ENCODE results near the gene FURIN. TPM values are rescaled to one million over a fixed set of nuclear protein-coding genes. Genes with fewer than 3 reads are reported as not detected.
A peak's percentile ranks its signal among the peaks of the same experiment; 100 is the strongest.

FURIN gene
- total and polyA plus RNA-seq, 2 experiments from 2014 or later = 67.9 to 98.9 TPM

DNA sequence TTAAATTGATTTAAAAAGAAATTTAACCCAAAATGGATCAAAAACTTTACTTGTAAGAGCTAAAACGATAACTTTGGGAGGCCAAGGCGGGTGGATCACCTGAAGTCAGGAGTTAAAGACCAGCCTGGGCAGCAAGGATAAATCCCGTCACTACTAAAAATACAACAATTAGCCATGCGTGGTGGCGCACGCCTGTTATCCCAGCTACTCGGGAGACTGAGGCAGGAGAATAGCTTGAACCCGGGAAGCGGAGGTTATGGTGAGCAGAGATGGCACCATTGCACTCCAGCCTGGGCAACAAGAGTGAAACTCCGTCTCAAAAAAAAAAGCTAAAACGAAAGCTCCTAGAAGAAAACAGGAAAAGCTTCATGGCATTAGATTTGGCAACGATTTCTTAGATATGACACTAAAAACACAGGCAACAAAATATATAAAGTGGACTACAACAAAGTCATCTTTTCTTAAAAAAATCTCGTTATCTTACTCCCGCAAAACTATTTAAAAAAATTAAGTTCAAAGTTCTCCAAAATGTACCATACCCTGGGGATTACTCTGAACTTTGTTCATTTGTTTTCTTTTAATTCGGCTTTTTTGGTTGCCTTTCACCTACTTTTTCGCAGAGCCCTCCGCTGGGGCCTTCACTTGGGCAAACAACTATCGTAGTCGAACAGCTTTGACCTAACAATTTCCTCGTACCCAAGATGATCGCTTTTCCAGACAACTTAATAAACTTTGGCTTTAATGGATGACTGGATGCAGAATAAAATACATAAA is 61.0 kb downstream of the FURIN start:
- Histone ChIP-seq H3K4me1 (ENCODE audit: insufficient read depth) (peaks cover 1% of the 10 kb centered on the region), H3K36me3 (replicated peaks; ENCODE audit: insufficient read depth, low read depth) (no peaks in the 10 kb centered on the region), H3K79me2 (no peaks in the 10 kb centered on the region), H3K9me2 (replicated peaks; ENCODE audit: insufficient read depth) (no peaks in the 10 kb centered on the region), H3K4me2 (no peak overlapping the region), H3K9me3 (ENCODE audit: low read depth) (no peaks in the 10 kb centered on the region), H3K27me3 (no peaks in the 10 kb centered on the region), H4K20me1 (ENCODE audit: insufficient read depth, poor library complexity, severe bottlenecking) (no peaks in the 10 kb centered on the region), H2AFZ (no peak overlapping the region), H3K4me3 (no peak overlapping the region), H3K27ac (no peak overlapping the region)
- WGBS (ENCODE audit: low lambda C conversion rate, missing lambda C conversion rate) = 95% methylated on average over 21 of the region's 21 CpGs
- TF ChIP-seq EZH2 (IDR thresholded peaks at IDR 0.05; ENCODE audit: borderline replicate concordance) (no peak), EZH2phosphoT487 (IDR thresholded peaks at IDR 0.05; ENCODE audit: low read depth, severe bottlenecking, unreplicated experiment) (no peak)
- TF ChIP-seq, protein P1, sequence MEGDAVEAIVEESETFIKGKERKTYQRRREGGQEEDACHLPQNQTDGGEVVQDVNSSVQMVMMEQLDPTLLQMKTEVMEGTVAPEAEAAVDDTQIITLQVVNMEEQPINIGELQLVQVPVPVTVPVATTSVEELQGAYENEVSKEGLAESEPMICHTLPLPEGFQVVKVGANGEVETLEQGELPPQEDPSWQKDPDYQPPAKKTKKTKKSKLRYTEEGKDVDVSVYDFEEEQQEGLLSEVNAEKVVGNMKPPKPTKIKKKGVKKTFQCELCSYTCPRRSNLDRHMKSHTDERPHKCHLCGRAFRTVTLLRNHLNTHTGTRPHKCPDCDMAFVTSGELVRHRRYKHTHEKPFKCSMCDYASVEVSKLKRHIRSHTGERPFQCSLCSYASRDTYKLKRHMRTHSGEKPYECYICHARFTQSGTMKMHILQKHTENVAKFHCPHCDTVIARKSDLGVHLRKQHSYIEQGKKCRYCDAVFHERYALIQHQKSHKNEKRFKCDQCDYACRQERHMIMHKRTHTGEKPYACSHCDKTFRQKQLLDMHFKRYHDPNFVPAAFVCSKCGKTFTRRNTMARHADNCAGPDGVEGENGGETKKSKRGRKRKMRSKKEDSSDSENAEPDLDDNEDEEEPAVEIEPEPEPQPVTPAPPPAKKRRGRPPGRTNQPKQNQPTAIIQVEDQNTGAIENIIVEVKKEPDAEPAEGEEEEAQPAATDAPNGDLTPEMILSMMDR (IDR thresholded peaks at IDR 0.05; ENCODE audit: poor library complexity) = no peak
- DNase-seq (ENCODE audit: low spot score) = no peak

DNA sequence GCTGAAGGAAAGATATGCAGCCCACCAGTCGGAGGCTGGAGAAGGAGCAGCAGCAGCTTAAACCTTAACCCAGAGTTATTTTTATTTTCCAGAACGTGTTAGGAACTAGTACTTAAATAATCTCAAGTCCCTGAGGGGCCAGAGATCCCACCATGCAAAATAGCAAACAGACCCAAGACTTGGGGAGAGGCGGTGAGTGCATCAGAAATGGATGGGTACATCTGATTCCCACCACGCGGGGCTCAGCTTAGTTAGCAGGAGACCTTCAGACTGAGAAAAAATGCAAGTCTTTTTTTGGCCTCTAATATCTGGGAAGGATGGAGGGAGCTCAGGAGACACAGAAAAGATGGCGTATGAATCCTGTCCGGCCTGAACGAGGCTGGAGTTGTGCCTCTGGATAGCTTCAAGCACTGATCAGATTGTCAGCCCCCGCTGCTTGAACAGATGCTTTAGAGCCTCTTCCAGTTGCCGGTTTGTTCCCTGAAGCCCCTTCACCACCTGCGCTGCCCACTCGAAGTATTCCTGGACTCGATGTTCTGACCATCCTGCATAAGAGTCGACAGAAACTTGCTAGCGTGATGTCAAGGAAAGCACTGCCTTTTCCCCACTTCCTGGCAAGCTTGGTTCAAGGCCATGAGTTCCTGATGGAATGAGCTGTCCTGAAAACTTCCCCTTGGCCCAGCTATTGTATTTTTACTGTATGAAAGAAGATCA is 62.6 kb downstream of the FURIN start:
- Histone ChIP-seq H3K79me2 (peaks cover 8% of the 10 kb centered on the region), H3K9me3 (ENCODE audit: low read depth) (no peaks in the 10 kb centered on the region), H3K27me3 (no peaks in the 10 kb centered on the region), H3K4me1 (ENCODE audit: insufficient read depth) (peaks cover 5% of the 10 kb centered on the region), H3K9me2 (replicated peaks; ENCODE audit: insufficient read depth) (no peaks in the 10 kb centered on the region), H3K36me3 (replicated peaks; ENCODE audit: insufficient read depth, low read depth) (no peaks in the 10 kb centered on the region), H4K20me1 (ENCODE audit: insufficient read depth, poor library complexity, severe bottlenecking) (no peaks in the 10 kb centered on the region), H3K4me3 (no peak overlapping the region), H3K4me2 (peak overlapping the region; percentile 90), H2AFZ (no peak overlapping the region), H3K27ac (no peak overlapping the region)
- DNase-seq (ENCODE audit: low spot score) = no peak
- WGBS (ENCODE audit: low lambda C conversion rate, missing lambda C conversion rate) = 93% methylated on average over 15 of the region's 15 CpGs
- TF ChIP-seq EZH2 (IDR thresholded peaks at IDR 0.05; ENCODE audit: borderline replicate concordance) (no peak), EZH2phosphoT487 (IDR thresholded peaks at IDR 0.05; ENCODE audit: low read depth, severe bottlenecking, unreplicated experiment) (no peak)
- TF ChIP-seq, protein P1 (IDR thresholded peaks at IDR 0.05; ENCODE audit: poor library complexity) = no peak

DNA sequence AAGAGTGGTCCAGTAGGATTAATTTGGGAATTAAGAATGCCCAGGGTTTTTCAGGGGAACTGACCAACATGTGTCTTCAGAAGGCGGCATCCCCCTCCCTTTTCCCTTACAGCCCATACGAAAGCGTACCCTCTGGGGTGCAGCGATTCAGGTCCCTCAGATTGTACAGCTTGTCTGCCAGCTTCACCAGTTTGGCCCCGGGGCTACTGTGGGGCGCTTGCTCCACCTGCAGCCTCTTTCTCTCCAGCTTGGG is 63.1 kb downstream of the FURIN start:
- Histone ChIP-seq H3K4me1 (ENCODE audit: insufficient read depth) (peaks cover 10% of the 10 kb centered on the region), H3K9me2 (replicated peaks; ENCODE audit: insufficient read depth) (no peaks in the 10 kb centered on the region), H2AFZ (no peak overlapping the region), H3K27ac (no peak overlapping the region), H3K79me2 (peaks cover 13% of the 10 kb centered on the region), H3K4me2 (peak overlapping the region; percentile 90), H3K36me3 (replicated peaks; ENCODE audit: insufficient read depth, low read depth) (no peaks in the 10 kb centered on the region), H3K27me3 (no peaks in the 10 kb centered on the region), H3K9me3 (ENCODE audit: low read depth) (no peaks in the 10 kb centered on the region), H4K20me1 (ENCODE audit: insufficient read depth, poor library complexity, severe bottlenecking) (no peaks in the 10 kb centered on the region), H3K4me3 (no peak overlapping the region)
- no peak for DNase-seq (ENCODE audit: low spot score)
- TF ChIP-seq EZH2phosphoT487 (IDR thresholded peaks at IDR 0.05; ENCODE audit: low read depth, severe bottlenecking, unreplicated experiment) (no peak), EZH2 (IDR thresholded peaks at IDR 0.05; ENCODE audit: borderline replicate concordance) (no peak)
- TF ChIP-seq, protein P1 (IDR thresholded peaks at IDR 0.05; ENCODE audit: poor library complexity) = no peak
- 40% methylated on average over 6 of the region's 6 CpGs for WGBS (ENCODE audit: low lambda C conversion rate, missing lambda C conversion rate)
